Endodermal cell (in vitro differentiated cells): ENCODE measurements around the gene STK25. TPM values are rescaled to one million over a fixed set of nuclear protein-coding genes. Genes with fewer than 3 reads are reported as not detected.
A peak's percentile ranks its signal among the peaks of the same experiment; 100 is the strongest.
"Not testable (repeated sequence)": the region's sequence is repeated elsewhere in the genome, so short reads cannot be mapped to it uniquely, and the experiment has no call there.

Experiments used
- DNase-seq: peaks from one replicate; pipeline ENCODE4 v3.0.0-alpha.2; 2017
- H3K27ac ChIP-seq: 2 replicates; pipeline ENCODE4 v1.5.1; 2013; ENCODE audit warnings: mild to moderate bottlenecking, low read depth, low read length, moderate library complexity
- H3K27me3 ChIP-seq: 2 replicates; pipeline ENCODE4 v1.6.1; 2013; ENCODE audit warnings: mild to moderate bottlenecking, low read length, moderate library complexity; ENCODE audit not compliant: insufficient read depth, control insufficient read depth, poor library complexity, severe bottlenecking
- H3K36me3 ChIP-seq: 2 replicates; pipeline ENCODE4 v1.7.0; 2013; ENCODE audit warnings: mild to moderate bottlenecking, low read length, moderate library complexity; ENCODE audit not compliant: control insufficient read depth, insufficient read depth
- H3K4me1 ChIP-seq: one replicate; pipeline ENCODE4 v1.7.0; 2013; ENCODE audit warnings: low read length; ENCODE audit not compliant: control insufficient read depth, insufficient read depth
- H3K4me3 ChIP-seq: 2 replicates; pipeline ENCODE4 v1.5.1; 2013; ENCODE audit warnings: mild to moderate bottlenecking, low read length, moderate library complexity
- H3K9ac ChIP-seq: 2 replicates; pipeline ENCODE4 v1.6.1; 2013; ENCODE audit warnings: mild to moderate bottlenecking, low read length, moderate library complexity; ENCODE audit not compliant: poor library complexity, severe bottlenecking; ENCODE audit errors: extremely low read depth
- H3K9me3 ChIP-seq: 2 replicates; pipeline ENCODE4 v1.6.1; 2013; ENCODE audit warnings: mild to moderate bottlenecking, low read length, moderate library complexity; ENCODE audit not compliant: control insufficient read depth
- H3K27ac Mint-ChIP-seq: 2 replicates; pipeline ENCODE4 v1.8.0; 2020; ENCODE audit warnings: mixed read lengths
- H3K27me3 Mint-ChIP-seq: 2 replicates; pipeline ENCODE4 v1.8.0; 2021; ENCODE audit warnings: mild to moderate bottlenecking, mixed read lengths; ENCODE audit not compliant: insufficient read depth
- H3K36me3 Mint-ChIP-seq: 2 replicates; pipeline ENCODE4 v1.8.0; 2020; ENCODE audit warnings: low read depth, mixed read lengths
- H3K4me1 Mint-ChIP-seq: 2 replicates; pipeline ENCODE4 v1.8.0; 2020; ENCODE audit warnings: mixed read lengths
- H3K4me3 Mint-ChIP-seq: 2 replicates; pipeline ENCODE4 v1.8.0; 2020; ENCODE audit warnings: mild to moderate bottlenecking, moderate library complexity, mixed read lengths
- H3K9me3 Mint-ChIP-seq: 2 replicates; pipeline ENCODE4 v1.8.0; 2020; ENCODE audit warnings: mild to moderate bottlenecking, mixed read lengths
- CTCF ChIP-seq: fragments of 200-600 bp; sonication (generic); conservative IDR thresholded peaks from 2 replicates; pipeline ENCODE4 v1.5.0; 2021; ENCODE audit warnings: antibody characterized with exemption, mild to moderate bottlenecking
- WGBS, 2 experiments: methylation state at CpG; one replicate each; pipeline versions ENCODE4 v1.1.5 to v1.1.7; 2013; ENCODE audit warnings: missing lambda C conversion rate in 2 of 2, mixed read lengths in 1 of 2; ENCODE audit not compliant: insufficient coverage in 1 of 2, insufficient read length in 1 of 2; 5-methylcytosine and 5-hydroxymethylcytosine counted together
- total RNA-seq, 2 donors: library from RNA; stranded (reverse); fragmentation: NEBNext Ultra II Directional in 1 of 2; extraction: Animal tissue kit (Norgen Biotek cat#: 25700) in 1 of 2; gene quantifications; 2 replicates in 1 of 2; 3 replicates in 1 of 2; pipeline ENCODE4 v1.2.1, GENCODE V29; 2021

Gene STK25
- total RNA-seq, 2 donors from 2014 or later, result 226 to 252 TPM

GRCh38 chr2:241509155-241509784, 886 bp upstream of the STK25 start:
- Histone ChIP-seq H3K9me3 (no peaks in the 10 kb centered on the region), H3K9ac (peak overlapping the region; percentile 46), H3K36me3 (peaks cover 5% of the 10 kb centered on the region), H3K27ac (no peak overlapping the region), H3K27me3 (no peaks in the 10 kb centered on the region), H3K4me3 (peak overlapping the region; percentile 87), H3K4me1 (no peaks in the 10 kb centered on the region)
- H3K4me1 Mint-ChIP-seq, result peaks cover 10% of the 10 kb centered on the region
- 47 to 57% methylated on average over 17 to 24 of the region's 24 CpGs for WGBS, 2 experiments
- peaks cover 11% of the 10 kb centered on the region for H3K27me3 Mint-ChIP-seq
- H3K27ac Mint-ChIP-seq, result peak overlapping the region; percentile 70
- no peak for TF ChIP-seq CTCF
- peaks cover 2% of the 10 kb centered on the region for H3K36me3 Mint-ChIP-seq
- H3K9me3 Mint-ChIP-seq, result no peaks in the 10 kb centered on the region
- H3K4me3 Mint-ChIP-seq, result peak overlapping the region; percentile 78
- no peak for DNase-seq

- H3K4me1 ChIP-seq, result no peaks in the 10 kb centered on the region
- peak overlapping the region; percentile 73 for H3K9ac ChIP-seq
- peak; percentile 62 for TF ChIP-seq CTCF
- Mint-ChIP-seq H3K4me1 (peaks cover 10% of the 10 kb centered on the region), H3K9me3 (no peaks in the 10 kb centered on the region), H3K36me3 (peaks cover 6% of the 10 kb centered on the region), H3K4me3 (peak overlapping the region; percentile 78), H3K27ac (peak overlapping the region; percentile 75), H3K27me3 (peaks cover 9% of the 10 kb centered on the region)
- H3K9me3 ChIP-seq, result no peaks in the 10 kb centered on the region
- peaks cover 11% of the 10 kb centered on the region for H3K36me3 ChIP-seq
- H3K27ac ChIP-seq, result no peak overlapping the region
- DNase-seq, result peak; percentile 81
- H3K4me3 ChIP-seq, result peak overlapping the region; percentile 87
- H3K27me3 ChIP-seq, result no peaks in the 10 kb centered on the region
- 1 to 2% methylated on average over 36 to 67 of the region's 67 CpGs for WGBS, 2 experiments
Measured at GRCh38 chr2:241507430-241508239, 749 bp downstream of the STK25 start.

GRCh38 chr2:241506793-241507429, 1.5 kb downstream of the STK25 start:
- H3K27ac Mint-ChIP-seq, result peak overlapping the region; percentile 75
- H3K27ac ChIP-seq, result no peak overlapping the region
- H3K4me3 ChIP-seq, result peak overlapping the region; percentile 87
- no peaks in the 10 kb centered on the region for H3K4me1 ChIP-seq
- no peaks in the 10 kb centered on the region for H3K9me3 Mint-ChIP-seq
- peaks cover 10% of the 10 kb centered on the region for H3K4me1 Mint-ChIP-seq
- peaks cover 12% of the 10 kb centered on the region for H3K36me3 Mint-ChIP-seq
- peaks cover 9% of the 10 kb centered on the region for H3K27me3 Mint-ChIP-seq
- peak overlapping the region; percentile 73 for H3K9ac ChIP-seq
- peaks cover 15% of the 10 kb centered on the region for H3K36me3 ChIP-seq
- WGBS, 2 experiments, result 51 to 55% methylated on average over 12 to 19 of the region's 19 CpGs
- no peak for DNase-seq
- no peaks in the 10 kb centered on the region for H3K9me3 ChIP-seq
- no peak for TF ChIP-seq CTCF
- H3K4me3 Mint-ChIP-seq, result peak overlapping the region; percentile 78
- H3K27me3 ChIP-seq, result no peaks in the 10 kb centered on the region

GRCh38 chr2:241506317-241506716, 2.1 kb downstream of the STK25 start:
- H3K9ac ChIP-seq, H3K9me3 ChIP-seq, H3K4me1 ChIP-seq, H3K27ac ChIP-seq, DNase-seq, H3K27me3 Mint-ChIP-seq, H3K9me3 Mint-ChIP-seq, H3K27ac Mint-ChIP-seq, H3K27me3 ChIP-seq: not testable (repeated sequence)
- H3K36me3 ChIP-seq, result peaks cover 18% of the 10 kb centered on the region
- Mint-ChIP-seq H3K4me1 (peaks cover 10% of the 10 kb centered on the region), H3K36me3 (peaks cover 15% of the 10 kb centered on the region), H3K4me3 (peak overlapping the region; percentile 78)
- peak overlapping the region; percentile 87 for H3K4me3 ChIP-seq
- 96 to 98% methylated on average over 11 of the region's 11 CpGs for WGBS, 2 experiments
